GM23338 (cell line): Measurements from ENCODE around the gene APP. TPM values are rescaled to one million over a fixed set of nuclear protein-coding genes. Genes with fewer than 3 reads are reported as not detected.
A peak's percentile ranks its signal among the peaks of the same experiment; 100 is the strongest.

Source experiments
- ATAC-seq: fragments of 200-7000 bp; cut with Tn5 transposase; 3 replicates; pipeline ENCODE4 v1.9.1; 2020
- DNase-seq: peaks from one replicate; pipeline ENCODE4 v3.0.0-alpha.2; 2015; ENCODE audit warnings: low spot score
- H2AFZ ChIP-seq: fragments of 200-600 bp; sonication (generic); 2 replicates; pipeline ENCODE4 v1.8.0; 2016; ENCODE audit warnings: antibody characterized with exemption, mild to moderate bottlenecking, moderate library complexity
- H3F3A ChIP-seq: fragments of 200-600 bp; sonication (generic); replicated peaks from 2 replicates; pipeline ENCODE4 v1.8.0; 2017; ENCODE audit warnings: antibody characterized with exemption, mixed run types, low read depth
- H3K27ac ChIP-seq: fragments of 200-600 bp; sonication (generic); 2 replicates; pipeline ENCODE4 v1.6.1; 2016; ENCODE audit warnings: low read depth
- H3K27me3 ChIP-seq: fragments of 200-600 bp; sonication (generic); 2 replicates; pipeline ENCODE4 v1.8.0; 2016; ENCODE audit warnings: mild to moderate bottlenecking, mixed run types, moderate library complexity; ENCODE audit not compliant: insufficient read depth
- H3K36me3 ChIP-seq: fragments of 200-600 bp; sonication (generic); 2 replicates; pipeline ENCODE4 v1.8.0; 2016; ENCODE audit warnings: mild to moderate bottlenecking; ENCODE audit not compliant: insufficient read depth
- H3K4me1 ChIP-seq: fragments of 200-600 bp; sonication (generic); 2 replicates; pipeline ENCODE4 v1.8.0; 2016; ENCODE audit warnings: mild to moderate bottlenecking, moderate library complexity; ENCODE audit not compliant: insufficient read depth
- H3K4me2 ChIP-seq: fragments of 200-600 bp; sonication (generic); 2 replicates; pipeline ENCODE4 v1.7.1; 2017; ENCODE audit warnings: mixed run types
- H3K4me3 ChIP-seq: fragments of 200-600 bp; sonication (generic); 2 replicates; pipeline ENCODE4 v1.6.1; 2016; ENCODE audit warnings: mixed run types
- H3K79me2 ChIP-seq: fragments of 200-600 bp; sonication (generic); replicated peaks from 2 replicates; pipeline ENCODE4 v1.8.0; 2017; ENCODE audit warnings: mild to moderate bottlenecking; ENCODE audit not compliant: insufficient read depth
- H3K9me2 ChIP-seq: fragments of 200-600 bp; sonication (generic); 2 replicates; pipeline ENCODE4 v1.8.0; 2017; ENCODE audit not compliant: insufficient read depth
- H4K20me1 ChIP-seq: fragments of 200-600 bp; sonication (generic); replicated peaks from 2 replicates; pipeline ENCODE4 v1.8.0; 2017; ENCODE audit warnings: mild to moderate bottlenecking; ENCODE audit not compliant: insufficient read depth
- H3K27ac Mint-ChIP-seq: 2 replicates; pipeline ENCODE4 v1.8.0; 2020; ENCODE audit warnings: inconsistent platforms, mild to moderate bottlenecking, moderate library complexity, mixed read lengths
- H3K27me3 Mint-ChIP-seq: 3 replicates; pipeline ENCODE4 v1.8.0; 2022; ENCODE audit warnings: low read depth, mild to moderate bottlenecking, moderate library complexity, mixed read lengths, inconsistent platforms; ENCODE audit not compliant: insufficient read depth, poor library complexity
- H3K36me3 Mint-ChIP-seq: 3 replicates; pipeline ENCODE4 v1.8.0; 2021; ENCODE audit warnings: low read depth, mild to moderate bottlenecking, inconsistent platforms, moderate library complexity, mixed read lengths
- H3K4me1 Mint-ChIP-seq: 3 replicates; pipeline ENCODE4 v1.8.0; 2020; ENCODE audit warnings: mild to moderate bottlenecking, inconsistent platforms, mixed read lengths
- H3K4me3 Mint-ChIP-seq: 3 replicates; pipeline ENCODE4 v1.8.0; 2021; ENCODE audit warnings: moderate library complexity, mild to moderate bottlenecking, inconsistent platforms, mixed read lengths
- H3K9me3 Mint-ChIP-seq: 3 replicates; pipeline ENCODE4 v1.8.0; 2020; ENCODE audit warnings: moderate library complexity, mild to moderate bottlenecking, inconsistent platforms, mixed read lengths
- CREB1 ChIP-seq: fragments of 250-450 bp; sonication (Bioruptor Pico); IDR thresholded peaks from 2 replicates; pipeline ENCODE4 v1.5.0; 2020; ENCODE audit warnings: low read depth, mild to moderate bottlenecking, moderate library complexity
- ETS1 ChIP-seq: IDR thresholded peaks from 2 replicates; pipeline ENCODE4 v1.6.1; 2016; ENCODE audit warnings: antibody characterized with exemption
- EZH2phosphoT487 ChIP-seq: fragments of 200-600 bp; sonication (generic); IDR thresholded peaks from one replicate; pipeline ENCODE4 v1.8.1; 2018; ENCODE audit warnings: antibody characterized with exemption; ENCODE audit not compliant: unreplicated experiment
- JUNB ChIP-seq: IDR thresholded peaks from one replicate; pipeline ENCODE4 v1.6.1; 2016; ENCODE audit warnings: antibody characterized with exemption; ENCODE audit not compliant: unreplicated experiment
- NANOG ChIP-seq: IDR thresholded peaks from 2 replicates; pipeline ENCODE4 v1.6.1; 2016; ENCODE audit warnings: antibody characterized with exemption, borderline replicate concordance
- REST ChIP-seq: IDR thresholded peaks from one replicate; pipeline ENCODE4 v1.6.1; 2018; ENCODE audit warnings: antibody characterized with exemption; ENCODE audit not compliant: unreplicated experiment
- STAT1 ChIP-seq: IDR thresholded peaks from one replicate; pipeline ENCODE4 v1.6.1; 2016; ENCODE audit warnings: antibody characterized with exemption; ENCODE audit not compliant: unreplicated experiment
- ZNF114 ChIP-seq: fragments of 250-450 bp; sonication (Bioruptor Pico); IDR thresholded peaks from 2 replicates; pipeline ENCODE4 v1.5.0; 2020; ENCODE audit warnings: mild to moderate bottlenecking, moderate library complexity
- ZNF462 ChIP-seq: fragments of 250-450 bp; sonication (Bioruptor Pico); IDR thresholded peaks from 2 replicates; pipeline ENCODE4 v1.5.0; 2020; ENCODE audit warnings: mild to moderate bottlenecking, moderate library complexity
- polyA plus RNA-seq: library from polyadenylated mRNA; unstranded; fragments of >200 nt; fragmentation: Nextera tagmentation; extraction: Ambion mirVana; gene quantifications from 2 replicates; pipeline ENCODE4 v1.2.1, GENCODE V29; 2016
- total RNA-seq: library from RNA; depleted of rRNA; stranded (reverse); fragments of >200 nt; shearing (Covaris generic); gene quantifications from 2 replicates; pipeline ENCODE4 v1.2.3, GENCODE V29; 2014

APP gene
- total and polyA plus RNA-seq, 2 experiments from 2014 or later: 69.4 to 444 TPM

DNA sequence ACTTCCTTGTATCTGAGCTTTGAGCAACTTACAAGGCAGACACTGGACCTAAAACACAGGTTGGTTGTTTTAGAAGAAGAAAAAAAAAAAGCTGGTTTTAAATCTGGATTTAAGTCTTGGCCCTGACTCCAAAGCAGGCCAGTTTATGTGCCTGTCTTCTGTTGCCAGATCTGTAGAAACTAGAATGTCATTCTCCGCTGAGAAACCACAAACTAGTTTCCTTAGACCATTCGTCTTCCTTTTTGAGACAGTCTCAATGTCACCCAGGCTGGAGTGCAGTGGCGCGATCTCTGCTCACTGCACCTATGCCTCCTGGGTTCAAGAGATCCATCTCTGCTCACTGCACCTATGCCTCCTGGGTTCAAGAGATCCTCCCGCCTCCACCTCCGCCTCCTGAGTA, 33.9 kb downstream of the APP start:
- Histone ChIP-seq H3K9me2 (no peaks in the 10 kb centered on the region), H2AFZ (no peak overlapping the region), H3K79me2 (peaks cover 100% of the 10 kb centered on the region), H3K4me2 (no peak overlapping the region), H3K4me3 (no peak overlapping the region), H3K27ac (no peak overlapping the region; the same call in 1 of the 2 replicates), H3F3A (no peaks in the 10 kb centered on the region), H3K4me1 (peaks cover 55% of the 10 kb centered on the region), H3K27me3 (no peaks in the 10 kb centered on the region), H4K20me1 (peaks cover 44% of the 10 kb centered on the region), H3K36me3 (no peaks in the 10 kb centered on the region)
- ATAC-seq (no peak), DNase-seq (no peak)
- Mint-ChIP-seq H3K4me1 (peaks cover 70% of the 10 kb centered on the region), H3K27me3 (peaks cover 5% of the 10 kb centered on the region), H3K27ac (peak overlapping the region; percentile 87), H3K36me3 (peaks cover 20% of the 10 kb centered on the region; the same call in 2 of the 3 replicates), H3K4me3 (no peak overlapping the region), H3K9me3 (no peaks in the 10 kb centered on the region)
- TF ChIP-seq ETS1 (no peak), JUNB (no peak), NANOG (no peak), ZNF114 (CRISPR knock-in tag) (no peak), STAT1 (no peak), REST (no peak), EZH2phosphoT487 (no peak), CREB1 (CRISPR knock-in tag) (no peak)

DNA sequence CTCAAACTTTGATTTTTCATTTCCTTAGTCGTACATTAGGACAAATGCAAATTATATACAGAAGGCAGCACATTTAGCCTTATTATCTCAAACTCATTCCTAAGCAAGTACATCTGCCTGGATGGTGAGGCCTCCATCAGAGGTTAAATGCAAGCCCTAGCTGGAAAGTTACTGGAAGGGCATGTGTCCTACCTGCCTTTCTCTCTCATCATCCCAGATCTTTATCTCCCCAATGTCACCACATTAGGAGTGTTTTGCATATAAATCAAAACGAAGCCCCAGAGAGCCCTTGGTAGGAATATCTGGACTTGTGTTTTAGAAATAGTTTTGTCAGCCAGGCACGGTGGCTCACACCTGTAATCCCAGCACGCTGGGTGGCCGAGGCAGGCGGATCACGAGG, 35.0 kb downstream of the APP start:
- H3K36me3 ChIP-seq: no peaks in the 10 kb centered on the region
- peaks cover 47% of the 10 kb centered on the region for H4K20me1 ChIP-seq
- H3F3A ChIP-seq: no peaks in the 10 kb centered on the region
- peaks cover 64% of the 10 kb centered on the region for H3K4me1 Mint-ChIP-seq
- no peak overlapping the region for H3K4me3 Mint-ChIP-seq
- no peak overlapping the region for H3K4me2 ChIP-seq
- ATAC-seq: no peak
- H3K4me3 ChIP-seq: no peak overlapping the region
- no peaks in the 10 kb centered on the region for H3K27me3 ChIP-seq
- H3K27ac ChIP-seq: no peak overlapping the region
- peaks cover 5% of the 10 kb centered on the region for H3K27me3 Mint-ChIP-seq
- H2AFZ ChIP-seq: no peak overlapping the region
- H3K9me3 Mint-ChIP-seq: no peaks in the 10 kb centered on the region
- no peaks in the 10 kb centered on the region for H3K9me2 ChIP-seq
- no peak for DNase-seq
- H3K4me1 ChIP-seq: peaks cover 56% of the 10 kb centered on the region
- peaks cover 100% of the 10 kb centered on the region for H3K79me2 ChIP-seq
- H3K36me3 Mint-ChIP-seq: peaks cover 20% of the 10 kb centered on the region; the same call in 2 of the 3 replicates
- no peak overlapping the region for H3K27ac Mint-ChIP-seq
- TF ChIP-seq ZNF462 (CRISPR knock-in tag) (no peak), EZH2phosphoT487 (no peak)
